ENCODE results near the gene UNG. TPM values are rescaled to one million over a fixed set of nuclear protein-coding genes. Genes with fewer than 3 reads are reported as not detected.
"Not testable (repeated sequence)": the region's sequence is repeated elsewhere in the genome, so short reads cannot be mapped to it uniquely, and the experiment has no call there.

UNG gene
- total RNA-seq, 4 donors from 2014 or later, result 21.6 to 32.7 (median 27.9) TPM

DNA sequence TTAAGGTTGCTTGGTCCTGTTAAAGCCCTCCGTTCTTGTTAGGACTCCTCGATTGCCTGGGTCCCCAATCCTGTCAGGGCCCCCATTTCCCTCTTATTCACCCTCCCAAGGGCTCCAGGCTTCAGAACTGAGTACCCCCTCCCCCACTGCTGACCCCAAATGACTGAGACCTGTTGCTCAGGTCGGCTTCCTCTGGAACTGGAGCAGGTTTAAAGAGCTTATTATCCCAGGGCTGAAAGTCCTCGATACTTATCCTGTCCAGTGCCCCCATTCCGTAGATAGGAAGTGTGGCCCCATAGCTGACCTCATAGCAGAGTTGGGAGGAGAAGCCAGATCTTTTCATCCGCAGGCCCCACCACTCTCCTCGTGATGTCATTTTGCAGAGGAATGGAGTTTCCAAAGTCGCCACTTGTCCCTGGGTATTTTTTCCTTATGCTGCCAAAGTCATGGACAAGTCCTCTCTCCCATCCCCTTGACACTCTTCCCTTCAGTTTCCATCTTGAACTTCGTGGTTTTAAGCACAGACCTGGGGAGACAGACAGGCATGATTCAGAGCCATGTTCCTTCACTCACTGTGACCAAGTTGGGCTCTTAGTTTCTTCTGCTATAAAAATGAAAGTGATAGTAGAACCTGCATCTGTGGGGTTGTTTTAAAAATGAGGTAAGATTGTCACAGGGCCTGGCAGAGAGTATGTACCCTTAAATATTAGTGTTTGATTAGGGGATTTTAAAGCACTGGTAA is 43.8 kb upstream of the UNG start:
- intact Hi-C loops (cut with DNase I; ENCODE audit: low total_unique reads), result no loop called here
- DNase-seq, result no peak
- Histone ChIP-seq H3K27ac (peak overlapping the region in 1 of 2 donors; percentile 79), H3K9me3 (no peaks in the 10 kb centered on the region), H3K4me1 (no peaks in the 10 kb centered on the region), H3K27me3 (no peaks in the 10 kb centered on the region), H3K36me3 (no peaks in the 10 kb centered on the region), H3K4me3 (peak overlapping the region; percentile 91 to 97)
- TF ChIP-seq POLR2A (IDR thresholded peaks at IDR 0.05), result no peak
- TF ChIP-seq, protein P1, sequence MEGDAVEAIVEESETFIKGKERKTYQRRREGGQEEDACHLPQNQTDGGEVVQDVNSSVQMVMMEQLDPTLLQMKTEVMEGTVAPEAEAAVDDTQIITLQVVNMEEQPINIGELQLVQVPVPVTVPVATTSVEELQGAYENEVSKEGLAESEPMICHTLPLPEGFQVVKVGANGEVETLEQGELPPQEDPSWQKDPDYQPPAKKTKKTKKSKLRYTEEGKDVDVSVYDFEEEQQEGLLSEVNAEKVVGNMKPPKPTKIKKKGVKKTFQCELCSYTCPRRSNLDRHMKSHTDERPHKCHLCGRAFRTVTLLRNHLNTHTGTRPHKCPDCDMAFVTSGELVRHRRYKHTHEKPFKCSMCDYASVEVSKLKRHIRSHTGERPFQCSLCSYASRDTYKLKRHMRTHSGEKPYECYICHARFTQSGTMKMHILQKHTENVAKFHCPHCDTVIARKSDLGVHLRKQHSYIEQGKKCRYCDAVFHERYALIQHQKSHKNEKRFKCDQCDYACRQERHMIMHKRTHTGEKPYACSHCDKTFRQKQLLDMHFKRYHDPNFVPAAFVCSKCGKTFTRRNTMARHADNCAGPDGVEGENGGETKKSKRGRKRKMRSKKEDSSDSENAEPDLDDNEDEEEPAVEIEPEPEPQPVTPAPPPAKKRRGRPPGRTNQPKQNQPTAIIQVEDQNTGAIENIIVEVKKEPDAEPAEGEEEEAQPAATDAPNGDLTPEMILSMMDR (IDR thresholded peaks at IDR 0.05), result no peak

DNA sequence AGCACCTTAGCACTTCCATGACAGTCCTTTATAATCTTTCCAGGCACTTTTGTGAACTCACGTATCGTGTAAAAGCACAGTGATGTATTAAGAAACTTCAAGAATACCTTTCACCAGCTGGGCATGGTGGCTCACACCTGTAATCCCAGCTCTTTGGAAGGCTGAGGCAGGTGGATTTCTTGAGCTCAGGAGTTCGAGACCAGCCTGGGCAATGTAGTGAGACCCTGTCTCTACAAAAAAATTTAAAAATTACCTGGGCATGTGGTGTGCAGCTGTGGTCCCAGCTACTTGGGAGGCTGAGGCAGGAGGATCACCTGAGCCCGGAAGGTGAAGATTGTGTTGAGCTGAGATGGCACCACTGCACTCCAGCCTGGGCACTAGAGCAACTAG is 43.3 kb upstream of the UNG start:
- H3K27me3 ChIP-seq; DNase-seq; intact Hi-C loops (cut with DNase I; ENCODE audit: low total_unique reads); H3K4me1 ChIP-seq; H3K9me3 ChIP-seq; H3K27ac ChIP-seq; H3K36me3 ChIP-seq; H3K4me3 ChIP-seq: not testable (repeated sequence)

DNA sequence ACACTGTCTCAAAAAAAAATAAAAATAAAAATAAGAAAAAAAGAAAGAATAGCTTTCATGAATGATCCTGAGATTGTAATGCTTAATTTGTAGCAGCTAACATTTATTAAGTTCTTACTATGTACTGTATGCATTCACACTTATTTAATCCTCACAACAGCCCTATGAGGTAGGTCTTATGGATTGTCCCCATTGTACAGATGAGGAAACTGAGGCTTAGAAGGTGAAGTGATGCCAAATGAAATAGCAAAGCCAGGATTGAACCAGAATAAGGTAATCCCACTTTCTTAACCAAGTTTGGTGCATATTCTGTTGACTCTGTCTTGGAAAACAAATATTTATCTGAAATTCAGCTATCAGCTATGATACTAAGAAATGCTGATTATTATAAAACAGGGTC is 42.9 kb upstream of the UNG start:
- no peaks in the 10 kb centered on the region for H3K27me3 ChIP-seq
- no peak overlapping the region for H3K4me3 ChIP-seq
- no peak overlapping the region for H3K27ac ChIP-seq
- no peaks in the 10 kb centered on the region for H3K4me1 ChIP-seq
- intact Hi-C loops (cut with DNase I; ENCODE audit: low total_unique reads), result no loop called here
- no peaks in the 10 kb centered on the region for H3K36me3 ChIP-seq
- no peak for DNase-seq
- no peak for TF ChIP-seq POLR2A (IDR thresholded peaks at IDR 0.05)
- TF ChIP-seq, protein P1 (IDR thresholded peaks at IDR 0.05), result no peak
- H3K9me3 ChIP-seq, result no peaks in the 10 kb centered on the region

DNA sequence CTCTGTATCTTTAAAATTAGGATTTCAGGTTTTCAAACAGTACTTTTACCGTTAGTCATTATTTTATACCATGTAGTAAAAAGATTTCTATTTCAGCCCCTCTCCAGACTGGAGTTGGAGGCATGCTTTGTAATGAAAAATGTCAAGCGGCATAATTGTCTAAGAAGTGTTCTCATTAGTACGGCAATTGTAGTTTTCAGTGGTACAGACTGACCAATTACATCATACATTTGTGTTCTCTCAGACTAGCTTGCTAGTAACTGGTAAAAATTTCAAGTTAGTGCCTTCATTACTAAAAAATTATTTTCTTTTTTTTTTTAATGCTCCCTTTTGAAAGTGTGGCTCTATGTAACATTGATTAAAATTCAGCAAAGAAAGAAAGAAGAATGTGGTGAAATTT is 40.5 kb upstream of the UNG start:
- Histone ChIP-seq H3K4me3 (no peak overlapping the region), H3K4me1 (no peaks in the 10 kb centered on the region), H3K27ac (no peak overlapping the region), H3K9me3 (no peaks in the 10 kb centered on the region), H3K36me3 (no peaks in the 10 kb centered on the region), H3K27me3 (no peaks in the 10 kb centered on the region)
- intact Hi-C loops (cut with DNase I; ENCODE audit: low total_unique reads), result no loop called here
- TF ChIP-seq POLR2A (IDR thresholded peaks at IDR 0.05), result no peak
- no peak for DNase-seq

DNA sequence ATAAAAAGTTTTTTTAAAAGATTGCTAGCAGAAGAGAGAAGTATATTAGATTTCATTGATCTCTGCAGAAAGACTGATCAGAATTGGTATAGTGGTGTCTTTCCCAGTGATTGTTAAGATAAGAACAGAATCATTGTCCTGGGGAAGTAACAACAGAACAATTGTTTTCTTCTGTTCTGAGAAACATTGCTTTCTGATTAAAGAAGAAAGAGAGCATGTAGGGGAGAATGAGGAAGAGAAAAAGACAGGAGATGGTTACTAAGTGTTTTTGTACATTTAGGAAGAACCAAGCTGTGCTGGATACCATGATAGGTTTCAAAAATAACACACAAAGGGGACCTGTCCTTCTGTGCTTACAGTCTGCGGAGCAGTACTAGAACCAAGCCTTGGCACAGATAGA is 40.0 kb upstream of the UNG start:
- intact Hi-C loops (cut with DNase I; ENCODE audit: low total_unique reads), result no loop called here
- Histone ChIP-seq H3K27me3 (no peaks in the 10 kb centered on the region), H3K36me3 (no peaks in the 10 kb centered on the region), H3K27ac (no peak overlapping the region), H3K9me3 (no peaks in the 10 kb centered on the region), H3K4me3 (no peak overlapping the region), H3K4me1 (no peaks in the 10 kb centered on the region)
- TF ChIP-seq, protein P1 (IDR thresholded peaks at IDR 0.05), result no peak
- TF ChIP-seq POLR2A (IDR thresholded peaks at IDR 0.05), result no peak
- DNase-seq, result no peak

DNA sequence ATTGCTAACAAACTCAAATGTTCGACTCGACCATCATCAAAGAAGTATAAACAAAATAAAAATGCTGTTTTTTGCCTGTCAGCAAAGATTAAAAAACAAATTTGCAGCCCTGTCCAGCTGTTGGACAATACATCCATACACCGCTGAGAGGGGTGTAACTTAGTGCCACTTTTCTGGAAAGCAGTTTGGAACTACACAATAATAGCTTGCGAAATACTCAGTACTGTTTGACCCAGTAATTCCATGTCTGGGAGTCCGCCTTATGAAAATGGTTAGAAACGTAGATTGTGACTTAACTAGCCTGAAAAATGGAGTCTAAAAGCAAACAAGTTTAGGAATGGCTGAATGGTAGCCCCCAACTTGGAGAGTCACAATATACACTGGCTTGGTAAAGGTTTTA is 38.6 kb upstream of the UNG start:
- Histone ChIP-seq H3K27ac (no peak overlapping the region), H3K36me3 (no peaks in the 10 kb centered on the region), H3K4me3 (no peak overlapping the region), H3K4me1 (no peaks in the 10 kb centered on the region), H3K9me3 (no peaks in the 10 kb centered on the region), H3K27me3 (no peaks in the 10 kb centered on the region)
- no peak for DNase-seq
- no peak for TF ChIP-seq POLR2A (IDR thresholded peaks at IDR 0.05)
- TF ChIP-seq, protein P1 (IDR thresholded peaks at IDR 0.05), result no peak
- intact Hi-C loops (cut with DNase I; ENCODE audit: low total_unique reads), result no loop called here
